SK-N-MC (cell line): Measurements from ENCODE around the gene MLST8.

Source experiments
- EZH2 ChIP-seq: fragments of 200-600 bp; sonication (generic); IDR thresholded peaks from one replicate; pipeline ENCODE4 v1.6.1; 2017; ENCODE audit warnings: antibody characterized with exemption
- POLR2AphosphoS5 ChIP-seq: IDR thresholded peaks from 2 replicates; pipeline ENCODE4 v1.6.1; 2012; ENCODE audit warnings: mild to moderate bottlenecking, low read depth, low read length, borderline replicate concordance

DNA sequence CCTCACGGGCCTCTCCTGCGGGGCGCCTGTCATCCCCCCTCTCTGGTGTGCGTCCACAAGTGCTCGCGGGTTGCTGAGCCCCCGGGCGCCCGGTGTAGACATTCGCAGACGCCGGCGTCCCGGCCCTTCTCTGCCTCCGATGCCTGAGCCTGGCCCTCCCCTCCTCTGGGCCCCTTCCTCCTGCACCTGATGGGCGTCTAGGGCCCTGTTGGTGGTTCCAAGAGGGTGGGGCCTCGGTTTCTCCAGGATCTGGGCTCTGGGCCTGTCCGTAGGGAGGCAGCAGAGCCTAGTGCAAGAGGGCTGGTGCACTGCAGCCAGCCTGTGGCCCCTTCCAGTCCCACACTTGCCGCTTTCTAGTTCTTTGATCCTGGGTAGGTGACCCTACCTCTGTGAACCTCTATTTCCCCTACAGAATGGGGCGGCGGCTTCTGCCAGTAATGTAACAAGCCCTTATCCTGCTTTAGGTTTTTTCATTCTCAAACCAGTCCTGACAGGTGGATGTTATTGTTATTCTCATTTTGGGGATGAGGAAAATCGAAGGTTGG, 18.8 kb downstream of the MLST8 start:
- TF ChIP-seq POLR2AphosphoS5, result no peak
- no peak for TF ChIP-seq EZH2
